SK-N-SH (cell line): Measurements from ENCODE around the gene GANAB. TPM values are rescaled to one million over a fixed set of nuclear protein-coding genes. Genes with fewer than 3 reads are reported as not detected.
A peak's percentile ranks its signal among the peaks of the same experiment; 100 is the strongest.
"Not testable (repeated sequence)": the region's sequence is repeated elsewhere in the genome, so short reads cannot be mapped to it uniquely, and the experiment has no call there.

Source experiments
- CTCF ChIA-PET: fragments of 300-600, 350-600 bp; formaldehyde crosslinking; extraction: SDS; loops from one replicate; lab custom pipeline; 2021; lab: Yijun Ruan, JAX
- POLR2A ChIA-PET: fragments of 350-600 bp; sonication (Branson Sonifier 250); formaldehyde crosslinking; extraction: SDS; loops from one replicate; lab custom pipeline; 2020; ENCODE audit warnings: antibody characterized with exemption, inconsistent platforms; lab: Yijun Ruan, JAX
- DNase-seq: peaks from one replicate; pipeline ENCODE4 v3.0.0; 2012
- H2AFZ ChIP-seq: fragments of 200-600 bp; sonication (generic); 2 replicates; pipeline ENCODE4 v1.8.1; 2016; ENCODE audit warnings: antibody characterized with exemption, mild to moderate bottlenecking, low read depth
- H3F3A ChIP-seq: fragments of 200-600 bp; sonication (generic); replicated peaks from 2 replicates; pipeline ENCODE3; 2016; ENCODE audit warnings: antibody characterized with exemption, mild to moderate bottlenecking; ENCODE audit not compliant: insufficient read depth
- H3K27ac ChIP-seq, 2 experiments: fragments of 200-500 bp in 1 of 2; fragments of 200-600 bp in 1 of 2; sonication (Bioruptor generic) in 1 of 2; sonication (generic), shearing (Covaris generic) in 1 of 2; 2 replicates each; pipeline versions ENCODE4 v1.5.1 to v1.6.1; 2014 to 2016; ENCODE audit warnings: low read depth in 2 of 2, inconsistent platforms in 1 of 2, low read length in 1 of 2, mild to moderate bottlenecking in 1 of 2, mixed read lengths in 1 of 2
- H3K27me3 ChIP-seq: fragments of 200-600 bp; sonication (generic), shearing (Covaris generic); 2 replicates; pipeline ENCODE4 v1.6.1; 2016; ENCODE audit warnings: mixed run types; ENCODE audit not compliant: insufficient read depth
- H3K36me3 ChIP-seq, 2 experiments: fragments of 200-500 bp in 1 of 2; fragments of 200-600 bp in 1 of 2; sonication (Bioruptor generic) in 1 of 2; sonication (generic) in 1 of 2; replicated peaks in 1 of 2; 2 replicates each; pipeline versions ENCODE3 to v1.5.1; 2014 to 2016; ENCODE audit warnings: low read length in 1 of 2, mild to moderate bottlenecking in 1 of 2; ENCODE audit not compliant: insufficient read depth in 2 of 2, control insufficient read depth in 1 of 2
- H3K4me1 ChIP-seq, 2 experiments: fragments of 200-500 bp in 1 of 2; fragments of 200-600 bp in 1 of 2; sonication (Bioruptor generic) in 1 of 2; sonication (generic), shearing (Covaris generic) in 1 of 2; 2 replicates each; pipeline versions ENCODE4 v1.5.1 to v1.6.1; 2014 to 2016; ENCODE audit warnings: low read depth in 1 of 2, low read length in 1 of 2, mixed run types in 1 of 2; ENCODE audit not compliant: insufficient read depth in 2 of 2, control insufficient read depth in 1 of 2
- H3K4me2 ChIP-seq: fragments of 200-600 bp; sonication (generic), shearing (Covaris generic); 2 replicates; pipeline ENCODE4 v1.6.1; 2017; ENCODE audit warnings: mixed run types
- H3K4me3 ChIP-seq, 2 experiments: fragments of 200-500 bp in 1 of 2; fragments of 200-600 bp in 1 of 2; sonication (Bioruptor generic) in 1 of 2; sonication (generic), shearing (Covaris generic) in 1 of 2; 2 replicates each; pipeline versions ENCODE4 v1.5.1 to v1.8.1; 2014 to 2016; ENCODE audit warnings: low read depth in 2 of 2, inconsistent platforms in 1 of 2, low read length in 1 of 2, mild to moderate bottlenecking in 1 of 2, mixed read lengths in 1 of 2, moderate library complexity in 1 of 2
- H3K79me2 ChIP-seq: fragments of 200-600 bp; sonication (generic); 2 replicates; pipeline ENCODE4 v1.8.1; 2017; ENCODE audit warnings: mild to moderate bottlenecking; ENCODE audit not compliant: insufficient read depth
- H3K9ac ChIP-seq: fragments of 200-600 bp; sonication (generic); 2 replicates; pipeline ENCODE4 v1.6.1; 2017; ENCODE audit warnings: mixed run types
- H3K9me2 ChIP-seq: fragments of 200-600 bp; sonication (generic); 2 replicates; pipeline ENCODE4 v1.6.1; 2017; ENCODE audit warnings: mixed run types
- H3K9me3 ChIP-seq: fragments of 200-600 bp; sonication (generic); 2 replicates; pipeline ENCODE4 v1.6.1; 2017; ENCODE audit warnings: mixed run types, mild to moderate bottlenecking, moderate library complexity
- H4K20me1 ChIP-seq: fragments of 200-600 bp; sonication (generic); 2 replicates; pipeline ENCODE4 v1.6.1; 2017; ENCODE audit warnings: mild to moderate bottlenecking, mixed run types; ENCODE audit not compliant: insufficient read depth
- CHD2 ChIP-seq: fragments of 150-350 bp; IDR thresholded peaks from 2 replicates; pipeline ENCODE4 v1.6.1; 2018; ENCODE audit warnings: low read length; ENCODE audit not compliant: partially characterized antibody
- CTCF ChIP-seq: fragments of 200-600 bp; sonication (generic); IDR thresholded peaks from 2 replicates; pipeline ENCODE4 v1.6.1; 2017; ENCODE audit warnings: antibody characterized with exemption, mild to moderate bottlenecking, moderate library complexity
- ELF1 ChIP-seq: IDR thresholded peaks from 2 replicates; pipeline ENCODE4 v1.4.0; 2012
- EP300 ChIP-seq, 2 experiments: IDR thresholded peaks; 2 replicates each; pipeline versions ENCODE4 v1.4.0 to v1.6.1; 2012; ENCODE audit warnings: borderline replicate concordance in 1 of 2, low read depth in 1 of 2, low read length in 1 of 2
- NFIC ChIP-seq: IDR thresholded peaks from 2 replicates; pipeline ENCODE4 v1.4.0; 2012; ENCODE audit warnings: borderline replicate concordance
- NRF1 ChIP-seq: IDR thresholded peaks from 2 replicates; pipeline ENCODE4 v1.6.1; 2012; ENCODE audit warnings: low read depth, mild to moderate bottlenecking, low read length
- RCOR1 ChIP-seq: fragments of 150-350 bp; IDR thresholded peaks from 2 replicates; pipeline ENCODE4 v1.6.1; 2017; ENCODE audit warnings: antibody characterized with exemption, low read length
- REST ChIP-seq: IDR thresholded peaks from 2 replicates; pipeline ENCODE4 v1.6.1; 2012; ENCODE audit warnings: mild to moderate bottlenecking, low read depth, low read length, moderate library complexity
- TAF1 ChIP-seq: IDR thresholded peaks from 2 replicates; pipeline ENCODE4 v1.6.1; 2012; ENCODE audit warnings: low read depth, mild to moderate bottlenecking, low read length, moderate library complexity, borderline replicate concordance
- TEAD4 ChIP-seq: IDR thresholded peaks from 2 replicates; pipeline ENCODE4 v1.4.0; 2012; ENCODE audit warnings: mild to moderate bottlenecking, borderline replicate concordance; ENCODE audit not compliant: insufficient read depth
- USF1 ChIP-seq: IDR thresholded peaks from 2 replicates; pipeline ENCODE4 v1.4.0; 2012; ENCODE audit warnings: low read depth, borderline replicate concordance
- USF2 ChIP-seq: fragments of 150-350 bp; IDR thresholded peaks from 2 replicates; pipeline ENCODE4 v1.6.1; 2017; ENCODE audit warnings: antibody characterized with exemption, low read length, low read depth, borderline replicate concordance
- WGBS: methylation state at CpG from one replicate; pipeline ENCODE4 v1.1.6; 2017; ENCODE audit warnings: low lambda C conversion rate; 5-methylcytosine and 5-hydroxymethylcytosine counted together
- polyA plus RNA-seq, 3 experiments: library from polyadenylated mRNA; depleted of rRNA; stranded (reverse); fragments of >200 nt; gene quantifications; 2 replicates each; pipeline ENCODE4 v1.2.3, GENCODE V29; 2012

GANAB gene
- polyA plus RNA-seq, 1 of the 3 experiments (the other 2 are of a cell fraction), result 275 TPM

- Histone ChIP-seq H3K27ac (peak overlapping the region; percentile 67 to 79; a peak in 3 of 4 replicates), H3K36me3 (peaks cover 0 to 16% of the 10 kb centered on the region in 2 experiments), H3K79me2 (peaks cover 30% of the 10 kb centered on the region), H3K9me3 (no peaks in the 10 kb centered on the region), H3K9ac (peak overlapping the region; percentile 90), H3K9me2 (no peaks in the 10 kb centered on the region), H4K20me1 (no peaks in the 10 kb centered on the region), H3F3A (peaks cover 3% of the 10 kb centered on the region)
- DNase-seq, result no peak
- POLR2A ChIA-PET, result interaction anchor here (0.7 to 1.1 kb wide), 11 partner anchors 9 to 61 kb away, joined by 3 to 25 read pairs (median 4); partner anchors contain the start of genes B3GAT3, C11orf98, CSKMT and LBHD1
- CTCF ChIA-PET, result interaction anchor here (1.0 to 1.4 kb wide), 3 partner anchors 10 to 14 kb away, joined by 3 to 7 read pairs (median 3); partner anchors contain the start of genes C11orf98 and CSKMT
- 40% methylated on average over 16 of the region's 16 CpGs for WGBS
- TF ChIP-seq TEAD4, result no peak
- TF ChIP-seq REST, result no peak
- no peak for TF ChIP-seq ELF1
- no peak for TF ChIP-seq CHD2
- TF ChIP-seq CTCF, result no peak
- no peak for TF ChIP-seq USF1
- no peak for TF ChIP-seq NFIC
- TF ChIP-seq USF2, result no peak
- no peak for TF ChIP-seq NRF1
- no peak for TF ChIP-seq RCOR1
- no peak for TF ChIP-seq EP300 (IDR thresholded peaks at IDR 0.05; ENCODE audit: borderline replicate concordance in 1 of 2, low read depth in 1 of 2, low read length in 1 of 2)
- TF ChIP-seq TAF1, result no peak
- TF ChIP-seq, all 33 proteins: peak for 0
- Histone ChIP-seq H3K27me3 (no peaks in the 10 kb centered on the region), H2AFZ (peak overlapping the region; percentile 97; the same call in 1 of the 2 replicates), H3K4me2 (peak overlapping the region; percentile 96), H3K4me3 (peak overlapping the region; percentile 68 to 88), H3K4me1 (peaks cover 2 to 5% of the 10 kb centered on the region in 2 experiments; a peak in 2 of 4 replicates)
These were observed 6.0 kb upstream of the GANAB start for GRCh38 chr11:62652161-62653006.

- H3K27me3 ChIP-seq, H3F3A ChIP-seq, H3K9me3 ChIP-seq, H3K4me3 ChIP-seq, DNase-seq, H3K27ac ChIP-seq, H2AFZ ChIP-seq, H3K9me2 ChIP-seq, H4K20me1 ChIP-seq, H3K4me2 ChIP-seq, H3K9ac ChIP-seq: not testable (repeated sequence)
- Histone ChIP-seq H3K79me2 (peaks cover 41% of the 10 kb centered on the region), H3K4me1 (peaks cover 7 to 11% of the 10 kb centered on the region in 2 experiments; a peak in 2 of 4 replicates), H3K36me3 (peaks cover 0 to 16% of the 10 kb centered on the region in 2 experiments)
- ChIA-PET CTCF (interaction anchor here (0.7 to 1.2 kb wide), 2 partner anchors 37 to 137 kb away, joined by 3 read pairs; partner anchors contain the start of genes EML3 and ROM1), POLR2A (interaction anchor here (7.3 kb wide), 1 partner anchor 14 kb away, joined by 52 read pairs; the partner anchor contains the start of genes C11orf98 and CSKMT)
- 92% methylated on average over 12 of the region's 12 CpGs for WGBS
These were observed 3.9 kb upstream of the GANAB start for GRCh38 chr11:62650283-62650682.
